Rectal smooth muscle tissue (tissue), 1 donor: ENCODE data around the gene CHRDL2.

Source experiments
- H3K27ac ChIP-seq: one replicate; pipeline ENCODE4 v1.7.0; 2013; ENCODE audit warnings: low read depth, low read length, inconsistent platforms
- H3K27me3 ChIP-seq: one replicate; pipeline ENCODE4 v1.7.0; 2013; ENCODE audit warnings: low read length; ENCODE audit not compliant: control insufficient read depth, insufficient read depth
- H3K36me3 ChIP-seq: one replicate; pipeline ENCODE4 v1.7.0; 2013; ENCODE audit warnings: low read length; ENCODE audit not compliant: control insufficient read depth, insufficient read depth
- H3K4me1 ChIP-seq: one replicate; pipeline ENCODE4 v1.7.0; 2013; ENCODE audit warnings: low read length; ENCODE audit not compliant: control insufficient read depth, insufficient read depth
- H3K4me3 ChIP-seq: one replicate; pipeline ENCODE4 v1.7.0; 2013; ENCODE audit warnings: low read length
- H3K9ac ChIP-seq: one replicate; pipeline ENCODE4 v1.7.0; 2013; ENCODE audit warnings: low read length

Gene CHRDL2

DNA sequence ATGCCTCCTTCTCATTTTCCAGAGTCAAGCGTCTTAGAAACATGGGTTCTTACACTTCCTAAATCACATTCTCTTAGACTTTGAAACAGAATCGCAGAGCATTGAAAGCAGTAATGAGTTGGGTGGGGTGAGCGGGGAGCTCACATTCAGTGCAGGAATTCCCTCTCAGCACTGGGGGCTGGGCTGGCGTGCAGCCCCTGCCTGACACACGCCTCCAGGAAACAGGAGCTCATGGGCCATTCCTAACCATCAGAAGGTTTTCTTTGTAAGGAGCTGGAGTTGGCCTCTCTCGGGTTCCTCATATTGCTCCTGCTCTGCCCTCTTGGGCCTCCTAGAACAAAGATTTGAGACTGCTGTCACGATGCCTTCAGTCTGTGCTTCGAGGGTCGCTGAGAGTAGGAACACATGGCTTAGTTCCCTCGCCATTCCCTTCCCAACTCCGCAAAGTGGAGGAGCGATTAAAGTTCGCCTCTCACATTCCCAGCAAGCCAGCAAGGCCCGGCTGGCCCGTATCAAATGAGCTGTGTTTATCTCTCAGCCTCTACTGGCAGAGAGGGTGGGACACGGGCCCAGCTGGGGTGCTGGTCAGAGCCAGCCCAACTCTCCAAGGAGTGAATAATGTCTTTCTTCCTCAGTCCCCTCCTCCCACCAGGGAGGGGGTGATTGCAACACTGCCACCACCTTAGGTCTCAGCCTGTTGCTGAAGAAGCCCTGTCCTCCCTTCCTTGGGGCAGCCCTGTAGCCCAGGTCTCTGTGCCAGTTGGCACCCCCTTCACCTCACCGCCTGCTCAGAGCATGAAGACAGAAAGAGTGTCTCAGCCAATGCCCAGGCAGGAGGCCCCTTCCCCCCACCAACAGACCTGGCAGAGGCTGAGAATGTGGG lies 10.4 kb downstream of the CHRDL2 start:
- H3K27ac ChIP-seq, result peak overlapping the region; percentile 75
- H3K9ac ChIP-seq, result no peak overlapping the region
- H3K27me3 ChIP-seq, result no peaks in the 10 kb centered on the region
- H3K36me3 ChIP-seq, result no peaks in the 10 kb centered on the region
- peaks cover 57% of the 10 kb centered on the region for H3K4me1 ChIP-seq
- no peak overlapping the region for H3K4me3 ChIP-seq

GRCh38 chr11:74719011-74719410 lies 12.2 kb downstream of the CHRDL2 start:
- Histone ChIP-seq H3K27me3 (no peaks in the 10 kb centered on the region), H3K27ac (peak overlapping the region; percentile 75), H3K4me1 (peaks cover 53% of the 10 kb centered on the region), H3K9ac (no peak overlapping the region), H3K4me3 (no peak overlapping the region), H3K36me3 (no peaks in the 10 kb centered on the region)

DNA sequence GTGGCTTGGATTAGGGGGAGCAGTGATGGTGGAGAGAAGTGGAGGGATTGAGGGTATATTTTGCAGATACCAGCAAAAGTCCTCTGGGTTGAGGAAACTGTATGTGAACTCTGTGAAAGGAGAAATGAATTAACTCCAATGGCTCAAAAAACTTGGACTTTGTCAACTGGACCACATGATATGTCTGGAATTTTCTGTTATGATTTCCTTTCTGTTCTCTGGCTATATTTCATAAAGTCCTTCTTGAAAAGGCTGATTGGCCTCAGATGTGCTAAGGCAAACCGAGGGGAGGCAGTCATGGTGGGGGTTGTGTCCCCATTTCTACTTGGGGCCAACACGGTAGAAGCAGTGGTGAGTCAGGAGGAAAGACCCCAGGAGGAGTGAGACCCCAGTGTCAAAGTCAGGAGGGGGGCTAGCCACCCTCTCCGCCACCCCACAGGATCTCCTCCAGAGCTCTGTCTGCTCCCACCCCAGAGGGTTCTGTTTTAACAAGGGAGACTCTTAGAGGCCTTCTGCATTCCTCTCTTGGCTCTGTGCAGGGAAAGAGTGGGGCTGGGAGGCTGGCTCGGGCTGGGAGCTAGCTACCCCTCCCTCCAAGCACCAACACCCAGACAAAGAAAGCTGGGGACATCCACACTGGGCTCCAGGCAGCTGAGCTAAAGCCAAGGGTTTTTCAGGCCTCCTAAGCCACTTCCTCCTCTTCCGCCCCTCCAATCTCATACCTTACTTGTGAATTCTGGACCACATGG lies 13.8 kb downstream of the CHRDL2 start:
- H3K9ac ChIP-seq, result no peak overlapping the region
- no peaks in the 10 kb centered on the region for H3K36me3 ChIP-seq
- H3K4me1 ChIP-seq, result peaks cover 50% of the 10 kb centered on the region
- H3K27ac ChIP-seq, result peak overlapping the region; percentile 76
- H3K27me3 ChIP-seq, result no peaks in the 10 kb centered on the region
- H3K4me3 ChIP-seq, result no peak overlapping the region

- Histone ChIP-seq H3K36me3 (no peaks in the 10 kb centered on the region), H3K4me3 (no peak overlapping the region), H3K27me3 (no peaks in the 10 kb centered on the region), H3K27ac (no peak overlapping the region), H3K4me1 (peaks cover 37% of the 10 kb centered on the region), H3K9ac (no peak overlapping the region)
These were observed 16.3 kb downstream of the CHRDL2 start for GRCh38 chr11:74714904-74715303.

- H3K27ac ChIP-seq, result no peak overlapping the region
- no peaks in the 10 kb centered on the region for H3K36me3 ChIP-seq
- H3K4me1 ChIP-seq, result peaks cover 27% of the 10 kb centered on the region
- H3K9ac ChIP-seq, result no peak overlapping the region
- no peaks in the 10 kb centered on the region for H3K27me3 ChIP-seq
- H3K4me3 ChIP-seq, result no peak overlapping the region
These were observed 17.5 kb downstream of the CHRDL2 start for GRCh38 chr11:74713686-74714085.

DNA sequence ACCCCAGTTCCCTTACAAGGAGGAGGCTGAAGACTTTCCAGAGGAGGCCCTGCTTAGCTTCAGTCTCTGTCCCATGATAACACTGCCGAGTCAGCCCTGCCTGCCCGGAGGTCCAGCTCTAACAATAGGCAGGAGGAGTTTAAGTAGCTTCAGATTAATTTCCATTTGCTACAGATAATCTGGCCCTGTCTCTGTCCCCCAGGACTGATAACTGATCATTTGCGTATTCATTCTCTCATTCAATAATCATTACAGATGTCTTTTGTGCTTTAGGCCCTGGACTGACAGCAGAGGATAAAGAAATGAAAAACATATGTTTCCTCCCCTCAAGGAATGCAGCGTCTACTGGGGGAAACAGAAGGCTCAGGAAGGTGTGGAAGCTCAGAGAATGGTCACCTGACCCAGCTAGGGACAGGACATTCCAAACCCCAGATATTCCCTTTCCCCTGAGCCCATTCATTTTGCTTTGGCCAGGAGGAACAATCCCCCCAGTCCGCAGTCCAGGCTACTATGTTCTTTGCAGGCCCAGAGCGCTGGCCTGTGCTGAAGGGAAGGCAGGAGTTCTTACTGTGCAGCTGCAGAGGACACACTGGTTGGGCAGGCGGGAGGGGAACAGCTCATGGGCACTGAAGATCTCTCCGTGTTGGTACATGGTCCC lies 20.8 kb downstream of the CHRDL2 start:
- H3K27me3 ChIP-seq, result no peaks in the 10 kb centered on the region
- H3K27ac ChIP-seq, result peak overlapping the region; percentile 57
- no peaks in the 10 kb centered on the region for H3K36me3 ChIP-seq
- peaks cover 8% of the 10 kb centered on the region for H3K4me1 ChIP-seq
- no peak overlapping the region for H3K9ac ChIP-seq
- no peak overlapping the region for H3K4me3 ChIP-seq

DNA sequence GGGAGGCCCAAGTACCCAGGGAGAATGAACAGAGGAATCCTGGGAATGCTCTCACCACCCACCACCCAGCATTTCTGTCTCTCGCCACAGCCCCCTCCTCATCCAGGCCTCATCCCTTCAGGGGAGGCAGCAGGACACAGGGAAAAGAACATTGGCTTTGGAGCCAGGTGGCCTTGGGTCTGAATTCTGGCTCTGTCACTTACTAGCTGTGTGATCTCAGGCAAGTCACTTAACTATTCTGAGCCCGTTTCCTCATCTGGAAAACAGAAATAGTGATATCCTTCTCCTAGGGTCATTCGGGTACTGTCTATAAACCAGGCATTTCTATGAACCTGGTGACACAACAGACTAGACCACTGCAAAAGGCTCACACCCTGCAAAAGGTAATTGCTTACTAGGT lies 22.1 kb downstream of the CHRDL2 start:
- Histone ChIP-seq H3K27me3 (no peaks in the 10 kb centered on the region), H3K4me1 (peaks cover 8% of the 10 kb centered on the region), H3K36me3 (no peaks in the 10 kb centered on the region), H3K27ac (no peak overlapping the region), H3K9ac (no peak overlapping the region), H3K4me3 (no peak overlapping the region)

DNA sequence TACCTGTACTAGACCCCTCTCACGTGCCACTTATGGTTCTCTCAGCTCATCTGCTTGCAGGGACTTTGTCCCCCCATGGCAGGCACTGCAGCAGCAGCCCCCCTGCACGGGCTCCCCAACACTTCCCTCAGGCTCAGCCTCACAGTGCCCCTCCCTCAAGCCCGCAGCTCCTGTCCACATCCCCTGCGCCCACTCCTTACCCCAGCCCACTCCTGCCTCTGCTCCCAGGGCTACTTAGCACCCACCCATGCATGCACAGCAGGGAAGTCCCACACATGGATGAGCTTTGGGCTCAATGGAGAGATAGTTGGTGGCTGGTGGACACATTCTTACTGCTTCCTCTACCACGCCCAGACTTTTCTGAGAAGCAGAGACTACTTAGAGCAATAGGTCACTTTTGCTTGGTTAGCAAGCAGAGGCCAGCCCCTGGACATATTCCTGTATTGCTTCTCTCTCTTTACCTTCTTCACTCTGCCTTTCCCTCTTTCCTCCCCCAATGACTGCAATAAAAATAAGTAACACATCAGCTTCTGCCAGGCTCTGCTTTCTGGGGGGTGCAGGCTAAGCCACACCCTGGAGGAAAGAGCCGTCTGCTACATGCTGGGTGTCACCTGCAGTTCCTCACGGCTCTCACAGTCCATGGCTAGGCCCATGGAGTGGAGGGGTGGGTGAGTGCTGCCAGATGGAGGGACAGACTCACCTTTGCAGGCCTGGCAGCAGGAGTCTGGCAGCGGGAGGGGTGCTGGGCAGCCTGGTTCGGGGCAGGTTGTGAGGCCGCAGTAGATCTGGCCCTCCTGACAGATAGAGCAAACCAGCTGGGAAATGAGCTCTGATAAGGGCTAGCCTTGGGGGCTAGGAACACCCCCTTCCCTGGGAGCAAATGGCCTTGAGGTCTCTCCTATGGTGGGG lies 23.4 kb downstream of the CHRDL2 start:
- Histone ChIP-seq H3K4me3 (no peak overlapping the region), H3K27me3 (no peaks in the 10 kb centered on the region), H3K4me1 (peaks cover 8% of the 10 kb centered on the region), H3K27ac (no peak overlapping the region), H3K9ac (no peak overlapping the region), H3K36me3 (no peaks in the 10 kb centered on the region)

- no peaks in the 10 kb centered on the region for H3K36me3 ChIP-seq
- peaks cover 8% of the 10 kb centered on the region for H3K4me1 ChIP-seq
- H3K27ac ChIP-seq, result no peak overlapping the region
- H3K27me3 ChIP-seq, result no peaks in the 10 kb centered on the region
- no peak overlapping the region for H3K4me3 ChIP-seq
- no peak overlapping the region for H3K9ac ChIP-seq
These were observed 24.0 kb downstream of the CHRDL2 start for GRCh38 chr11:74707182-74707581.

GRCh38 chr11:74703211-74703610 lies 28.0 kb downstream of the CHRDL2 start:
- H3K4me3 ChIP-seq, result no peak overlapping the region
- H3K4me1 ChIP-seq, result no peaks in the 10 kb centered on the region
- no peaks in the 10 kb centered on the region for H3K36me3 ChIP-seq
- no peak overlapping the region for H3K27ac ChIP-seq
- no peaks in the 10 kb centered on the region for H3K27me3 ChIP-seq
- H3K9ac ChIP-seq, result no peak overlapping the region

GRCh38 chr11:74702383-74703007 lies 28.7 kb downstream of the CHRDL2 start:
- H3K4me3 ChIP-seq, result no peak overlapping the region
- H3K27ac ChIP-seq, result no peak overlapping the region
- peaks cover 2% of the 10 kb centered on the region for H3K4me1 ChIP-seq
- H3K9ac ChIP-seq, result no peak overlapping the region
- H3K27me3 ChIP-seq, result no peaks in the 10 kb centered on the region
- no peaks in the 10 kb centered on the region for H3K36me3 ChIP-seq
